Hepatocyte (in vitro differentiated cells): ENCODE data around the gene ZNF438. TPM values are rescaled to one million over a fixed set of nuclear protein-coding genes. Genes with fewer than 3 reads are reported as not detected.

Source experiments
- DNase-seq: peaks from one replicate; pipeline ENCODE4 v3.0.0-alpha.2; 2016; ENCODE audit warnings: low spot score
- H2AFZ ChIP-seq: fragments of 200-600 bp; sonication (generic); 2 replicates; pipeline ENCODE4 v1.6.0; 2016; ENCODE audit warnings: antibody characterized with exemption, mild to moderate bottlenecking
- H3K27ac ChIP-seq: fragments of 200-600 bp; sonication (generic); 2 replicates; pipeline ENCODE4 v1.5.1; 2016; ENCODE audit warnings: mild to moderate bottlenecking
- H3K27me3 ChIP-seq: fragments of 200-600 bp; sonication (generic); 2 replicates; pipeline ENCODE4 v1.6.1; 2016
- H3K36me3 ChIP-seq: fragments of 200-600 bp; sonication (generic); replicated peaks from 2 replicates; pipeline ENCODE4 v1.5.1; 2016; ENCODE audit warnings: low read depth; ENCODE audit not compliant: insufficient read depth
- H3K4me1 ChIP-seq: fragments of 200-600 bp; sonication (generic); 2 replicates; pipeline ENCODE4 v1.5.1; 2016; ENCODE audit warnings: mild to moderate bottlenecking, moderate library complexity; ENCODE audit not compliant: insufficient read depth
- H3K4me2 ChIP-seq: fragments of 200-600 bp; sonication (generic); 2 replicates; pipeline ENCODE4 v1.6.0; 2016
- H3K4me3 ChIP-seq: fragments of 200-600 bp; sonication (generic); 2 replicates; pipeline ENCODE4 v1.5.1; 2016; ENCODE audit warnings: mild to moderate bottlenecking
- H3K79me2 ChIP-seq: fragments of 200-600 bp; sonication (generic); 2 replicates; pipeline ENCODE4 v1.6.0; 2017; ENCODE audit warnings: mild to moderate bottlenecking
- H3K9me2 ChIP-seq: fragments of 200-600 bp; sonication (generic); replicated peaks from 2 replicates; pipeline ENCODE4 v1.6.0; 2017; ENCODE audit warnings: mild to moderate bottlenecking; ENCODE audit not compliant: insufficient read depth
- H3K9me3 ChIP-seq: fragments of 200-600 bp; sonication (generic); 2 replicates; pipeline ENCODE4 v1.5.1; 2016; ENCODE audit warnings: low read depth, mild to moderate bottlenecking
- H4K20me1 ChIP-seq: fragments of 200-600 bp; sonication (generic); 2 replicates; pipeline ENCODE4 v1.6.0; 2016; ENCODE audit warnings: mild to moderate bottlenecking; ENCODE audit not compliant: insufficient read depth, poor library complexity, severe bottlenecking
- CTCF ChIP-seq: fragments of 200-600 bp; sonication (generic); IDR thresholded peaks from 2 replicates; pipeline ENCODE4 v1.5.1; 2016; ENCODE audit warnings: antibody characterized with exemption, mild to moderate bottlenecking; ENCODE audit not compliant: poor library complexity
- EZH2 ChIP-seq: fragments of 200-600 bp; sonication (generic); IDR thresholded peaks from 2 replicates; pipeline ENCODE4 v1.6.1; 2016; ENCODE audit warnings: antibody characterized with exemption, mild to moderate bottlenecking, borderline replicate concordance
- EZH2phosphoT487 ChIP-seq: fragments of 200-600 bp; sonication (generic); IDR thresholded peaks from one replicate; pipeline ENCODE4 v1.6.1; 2018; ENCODE audit warnings: antibody characterized with exemption, mild to moderate bottlenecking, low read depth, moderate library complexity; ENCODE audit not compliant: unreplicated experiment, severe bottlenecking
- WGBS: methylation state at CpG from one replicate; pipeline ENCODE4 v1.1.6; 2016; ENCODE audit warnings: low lambda C conversion rate; ENCODE audit errors: missing lambda C conversion rate; 5-methylcytosine and 5-hydroxymethylcytosine counted together
- polyA plus RNA-seq: library from polyadenylated mRNA; unstranded; fragments of >200 nt; fragmentation: Nextera tagmentation; extraction: Ambion mirVana; gene quantifications from 2 replicates; pipeline ENCODE4 v1.2.1, GENCODE V29; 2016
- total RNA-seq: library from RNA; depleted of rRNA; stranded (reverse); fragments of >200 nt; gene quantifications from 2 replicates; pipeline ENCODE4 v1.2.3, GENCODE V29; 2014

ZNF438 gene
- total and polyA plus RNA-seq, 2 experiments from 2014 or later: 2.3 to 5.0 TPM

DNA sequence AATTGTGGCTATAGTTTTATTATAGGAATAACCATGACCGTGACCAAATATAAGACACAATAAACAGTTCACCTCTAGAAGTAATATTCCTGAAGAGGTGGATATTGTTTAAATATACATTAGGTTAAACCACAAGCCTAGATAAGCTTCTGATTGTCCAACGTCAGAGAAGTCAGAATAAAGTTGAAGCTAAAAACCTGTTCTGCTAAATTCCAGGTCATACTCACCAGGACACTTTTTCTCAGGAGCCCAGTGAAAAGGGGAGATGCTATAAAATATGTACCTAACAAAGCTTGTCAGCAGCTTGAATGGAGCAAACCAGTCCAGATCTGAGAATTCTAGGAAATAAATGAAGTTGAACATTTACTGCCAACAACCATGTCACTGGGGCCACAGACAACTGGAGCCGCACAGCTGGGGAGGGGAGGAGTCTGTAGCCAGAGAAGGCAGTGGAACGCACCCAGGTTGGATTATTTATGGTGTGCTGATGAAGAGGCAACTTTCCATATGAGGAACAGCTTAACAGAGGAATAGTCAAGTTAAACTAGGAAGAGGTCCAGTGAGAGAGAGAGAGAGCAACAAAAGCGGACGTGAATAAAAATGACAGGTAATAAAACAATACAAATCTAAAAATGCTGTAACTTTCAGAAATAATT is 191.1 kb downstream of the ZNF438 start:
- no peak overlapping the region for H3K4me3 ChIP-seq
- H4K20me1 ChIP-seq: no peaks in the 10 kb centered on the region
- H3K9me3 ChIP-seq: no peaks in the 10 kb centered on the region
- no peak for TF ChIP-seq EZH2
- no peak for TF ChIP-seq CTCF
- H3K79me2 ChIP-seq: no peaks in the 10 kb centered on the region
- no peak overlapping the region for H3K4me2 ChIP-seq
- no peaks in the 10 kb centered on the region for H3K27me3 ChIP-seq
- no peak overlapping the region for H2AFZ ChIP-seq
- 35% methylated on average over 6 of the region's 6 CpGs for WGBS
- H3K9me2 ChIP-seq: no peaks in the 10 kb centered on the region
- H3K27ac ChIP-seq: no peak overlapping the region
- H3K36me3 ChIP-seq: no peaks in the 10 kb centered on the region
- DNase-seq: no peak
- H3K4me1 ChIP-seq: no peaks in the 10 kb centered on the region

DNA sequence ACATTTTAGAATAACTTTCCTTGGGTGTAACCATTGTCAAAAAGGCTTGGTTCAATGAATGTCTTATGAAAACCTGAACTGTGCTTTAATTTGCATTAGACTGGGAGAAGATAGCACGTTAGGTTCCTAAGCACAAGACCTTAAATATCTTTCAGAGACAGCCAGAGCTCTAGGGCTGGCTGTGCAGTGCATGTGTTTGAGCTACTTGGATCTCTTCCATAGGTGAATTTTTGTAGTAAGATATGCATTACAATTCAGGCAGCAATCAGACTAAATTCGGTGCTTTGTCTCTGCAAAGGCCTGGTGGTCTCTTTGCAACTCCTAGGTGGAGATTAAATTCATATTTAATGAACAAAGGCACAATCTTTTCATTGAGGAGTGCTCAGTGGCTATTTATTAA is 192.0 kb downstream of the ZNF438 start:
- H3K9me3 ChIP-seq: no peaks in the 10 kb centered on the region
- H3K27ac ChIP-seq: no peak overlapping the region
- no peaks in the 10 kb centered on the region for H3K36me3 ChIP-seq
- WGBS: 85% methylated on average over 2 of the region's 2 CpGs
- H3K9me2 ChIP-seq: no peaks in the 10 kb centered on the region
- H3K4me2 ChIP-seq: no peak overlapping the region
- no peak for TF ChIP-seq EZH2
- no peak for TF ChIP-seq EZH2phosphoT487
- no peak for TF ChIP-seq CTCF
- no peak for DNase-seq
- no peak overlapping the region for H2AFZ ChIP-seq
- H3K4me3 ChIP-seq: no peak overlapping the region
- H4K20me1 ChIP-seq: no peaks in the 10 kb centered on the region
- H3K4me1 ChIP-seq: no peaks in the 10 kb centered on the region
- no peaks in the 10 kb centered on the region for H3K27me3 ChIP-seq
- no peaks in the 10 kb centered on the region for H3K79me2 ChIP-seq

DNA sequence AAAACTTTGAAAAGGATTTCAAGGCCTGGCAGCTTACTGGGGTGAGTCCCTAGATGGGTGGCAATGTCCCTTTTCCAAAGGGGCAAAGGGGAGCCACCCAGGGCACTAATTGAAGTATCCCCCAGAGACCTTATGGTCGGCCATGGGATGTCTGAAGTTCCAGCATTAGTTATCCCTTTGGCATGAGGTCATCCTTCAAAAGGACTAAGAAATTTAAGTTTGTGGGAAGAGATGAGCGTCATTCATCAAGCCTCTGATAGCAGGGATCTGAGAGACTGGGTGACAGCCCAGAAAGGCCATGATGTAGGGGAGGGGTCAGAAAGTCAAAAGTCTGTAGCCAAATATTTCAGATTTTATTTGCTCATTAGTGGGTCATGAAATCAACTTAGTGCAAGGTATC is 195.3 kb downstream of the ZNF438 start:
- Histone ChIP-seq H3K9me2 (no peaks in the 10 kb centered on the region), H3K4me2 (no peak overlapping the region), H3K9me3 (no peaks in the 10 kb centered on the region), H3K79me2 (no peaks in the 10 kb centered on the region), H3K4me1 (no peaks in the 10 kb centered on the region), H3K27ac (no peak overlapping the region), H3K4me3 (no peak overlapping the region), H2AFZ (no peak overlapping the region), H4K20me1 (no peaks in the 10 kb centered on the region), H3K27me3 (no peaks in the 10 kb centered on the region), H3K36me3 (no peaks in the 10 kb centered on the region)
- WGBS: 81% methylated on average over 2 of the region's 2 CpGs
- no peak for DNase-seq
- no peak for TF ChIP-seq EZH2phosphoT487
- TF ChIP-seq CTCF: no peak
- TF ChIP-seq EZH2: no peak

- no peaks in the 10 kb centered on the region for H3K4me1 ChIP-seq
- H4K20me1 ChIP-seq: no peaks in the 10 kb centered on the region
- no peaks in the 10 kb centered on the region for H3K9me3 ChIP-seq
- 85% methylated on average over 12 of the region's 12 CpGs for WGBS
- TF ChIP-seq EZH2: no peak
- TF ChIP-seq CTCF: no peak
- no peak for TF ChIP-seq EZH2phosphoT487
- DNase-seq: no peak
- H3K36me3 ChIP-seq: no peaks in the 10 kb centered on the region
- no peak overlapping the region for H2AFZ ChIP-seq
- no peaks in the 10 kb centered on the region for H3K27me3 ChIP-seq
- H3K4me3 ChIP-seq: no peak overlapping the region
- no peak overlapping the region for H3K4me2 ChIP-seq
- no peak overlapping the region for H3K27ac ChIP-seq
- H3K9me2 ChIP-seq: no peaks in the 10 kb centered on the region
- no peaks in the 10 kb centered on the region for H3K79me2 ChIP-seq
Observed at GRCh38 chr10:30835146-30835545, 196.5 kb downstream of the ZNF438 start.
